Epithelial cell of esophagus (primary cell): Measurements from ENCODE around the gene DAZAP2.
"Not testable (repeated sequence)": the region's sequence is repeated elsewhere in the genome, so short reads cannot be mapped to it uniquely, and the experiment has no call there.

ENCODE experiments used
- DNase-seq: peaks from one replicate; pipeline ENCODE4 v3.0.0; 2010; ENCODE audit warnings: low read depth
- H3K4me3 ChIP-seq: 2 replicates; pipeline ENCODE4 v1.5.1; 2011; ENCODE audit warnings: mild to moderate bottlenecking, low read length, control low read depth
- TF ChIP-seq, protein P1 (sequence below): IDR thresholded peaks from 2 replicates; pipeline ENCODE4 v1.5.1; 2011; ENCODE audit warnings: low read depth, mild to moderate bottlenecking, low read length, control low read depth, inconsistent platforms; ENCODE audit not compliant: insufficient read depth; ENCODE audit errors: missing control alignments

DAZAP2 gene

GRCh38 chr12:51246254-51246853 lies 7.7 kb downstream of the DAZAP2 start:
- TF ChIP-seq, protein P1, sequence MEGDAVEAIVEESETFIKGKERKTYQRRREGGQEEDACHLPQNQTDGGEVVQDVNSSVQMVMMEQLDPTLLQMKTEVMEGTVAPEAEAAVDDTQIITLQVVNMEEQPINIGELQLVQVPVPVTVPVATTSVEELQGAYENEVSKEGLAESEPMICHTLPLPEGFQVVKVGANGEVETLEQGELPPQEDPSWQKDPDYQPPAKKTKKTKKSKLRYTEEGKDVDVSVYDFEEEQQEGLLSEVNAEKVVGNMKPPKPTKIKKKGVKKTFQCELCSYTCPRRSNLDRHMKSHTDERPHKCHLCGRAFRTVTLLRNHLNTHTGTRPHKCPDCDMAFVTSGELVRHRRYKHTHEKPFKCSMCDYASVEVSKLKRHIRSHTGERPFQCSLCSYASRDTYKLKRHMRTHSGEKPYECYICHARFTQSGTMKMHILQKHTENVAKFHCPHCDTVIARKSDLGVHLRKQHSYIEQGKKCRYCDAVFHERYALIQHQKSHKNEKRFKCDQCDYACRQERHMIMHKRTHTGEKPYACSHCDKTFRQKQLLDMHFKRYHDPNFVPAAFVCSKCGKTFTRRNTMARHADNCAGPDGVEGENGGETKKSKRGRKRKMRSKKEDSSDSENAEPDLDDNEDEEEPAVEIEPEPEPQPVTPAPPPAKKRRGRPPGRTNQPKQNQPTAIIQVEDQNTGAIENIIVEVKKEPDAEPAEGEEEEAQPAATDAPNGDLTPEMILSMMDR = no peak

DNA sequence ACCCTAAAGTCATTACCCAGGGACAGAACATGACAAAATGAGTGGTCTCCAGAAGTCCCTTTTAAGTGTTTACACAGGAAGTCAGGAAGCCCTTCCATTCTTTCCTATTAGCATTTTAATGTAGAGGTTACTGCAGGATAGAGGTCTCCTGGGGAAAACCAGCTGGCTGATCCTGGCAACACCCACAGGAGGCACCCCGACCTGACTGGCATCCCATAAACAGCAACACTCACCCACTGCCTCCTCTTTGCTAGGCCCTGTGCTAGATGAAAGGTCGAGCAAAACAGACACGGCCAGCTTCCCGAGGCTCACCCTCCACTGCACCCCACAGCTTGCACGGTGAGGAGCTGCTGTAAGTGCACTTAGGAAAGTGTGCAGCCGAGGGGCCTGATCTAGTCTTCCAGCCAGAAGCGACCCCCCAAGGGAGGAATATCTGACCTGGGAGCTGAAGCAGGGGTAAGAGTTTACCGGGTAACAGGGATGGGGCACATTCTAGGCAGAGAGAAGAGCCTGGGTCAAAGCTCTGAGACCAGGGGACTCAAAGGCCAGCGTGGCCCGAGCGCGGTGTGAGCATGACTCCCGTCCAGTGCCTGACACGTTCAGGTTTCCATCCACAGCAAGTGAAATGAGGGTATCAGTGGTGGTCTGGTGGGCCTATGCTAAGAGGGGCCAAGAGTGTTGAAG lies 9.0 kb downstream of the DAZAP2 start:
- no peak overlapping the region for H3K4me3 ChIP-seq
- TF ChIP-seq, protein P1 = no peak
- DNase-seq = no peak

More at GRCh38 chr12:51246254-51246853, 7.7 kb downstream of the DAZAP2 start:
- DNase-seq = no peak
- no peak overlapping the region for H3K4me3 ChIP-seq

DNA sequence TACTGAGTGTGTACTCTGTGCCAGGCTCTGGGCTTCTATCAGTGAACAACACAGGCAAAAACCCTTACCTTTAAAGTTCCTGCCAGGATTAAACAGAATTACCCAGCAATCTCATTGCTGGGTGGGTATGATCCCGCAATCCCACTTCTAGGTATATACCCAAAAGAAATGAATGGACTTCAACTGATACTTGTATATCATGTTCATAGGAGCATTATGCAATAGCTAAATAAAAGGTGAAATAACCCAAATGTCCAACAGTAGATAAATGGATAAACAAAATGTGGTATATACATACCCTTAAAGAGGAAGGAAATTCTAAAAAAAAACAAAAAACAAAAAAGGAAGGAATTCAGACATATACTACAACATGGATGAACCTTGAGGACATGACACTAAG lies 14.7 kb downstream of the DAZAP2 start:
- TF ChIP-seq, protein P1 = no peak
- DNase-seq = no peak
- H3K4me3 ChIP-seq = no peak overlapping the region

DNA sequence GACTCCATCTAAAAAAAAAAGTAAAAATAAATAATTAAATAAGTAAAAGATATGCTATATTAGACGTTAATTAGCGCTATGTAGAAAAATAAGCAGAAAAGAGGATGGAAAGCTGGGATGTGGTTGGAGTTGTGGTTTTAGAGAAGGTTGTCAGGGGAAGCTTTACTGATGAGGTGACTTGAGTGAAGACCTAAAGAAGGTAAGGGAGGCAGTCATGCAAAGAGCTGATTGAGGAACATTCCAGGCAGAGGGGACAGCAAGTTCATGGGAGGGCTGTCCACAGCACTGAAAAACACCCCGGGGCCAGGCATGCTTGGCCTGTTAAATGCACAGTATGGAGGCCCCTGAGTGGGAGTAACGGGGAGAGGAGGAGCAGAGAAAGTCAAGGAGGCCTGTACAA lies 15.9 kb downstream of the DAZAP2 start:
- no peak overlapping the region for H3K4me3 ChIP-seq
- TF ChIP-seq, protein P1 = no peak
- no peak for DNase-seq

DNA sequence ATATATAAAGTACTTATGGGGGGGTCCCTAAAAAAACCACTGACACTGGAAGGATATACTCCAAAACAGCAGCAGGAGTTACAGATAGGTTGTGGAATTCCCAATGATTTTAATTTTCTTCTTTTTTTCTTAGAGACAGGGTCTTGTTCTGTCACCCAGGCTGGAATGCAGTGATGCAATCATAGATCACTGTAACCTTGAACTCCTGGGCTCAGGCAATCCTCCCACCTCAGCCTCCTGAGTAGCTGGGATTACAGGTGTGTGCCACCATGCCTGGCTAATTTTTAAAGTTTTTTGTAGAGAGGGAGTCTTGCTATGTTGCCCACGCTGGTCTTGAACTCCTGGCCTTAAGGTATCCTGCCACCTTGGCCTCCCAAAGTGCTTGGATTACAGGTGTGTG lies 21.0 kb downstream of the DAZAP2 start:
- not testable (repeated sequence) for DNase-seq

GRCh38 chr12:51262758-51263177 lies 24.1 kb downstream of the DAZAP2 start:
- TF ChIP-seq, protein P1 = peak; percentile 53
- peak; percentile 53 for DNase-seq
- H3K4me3 ChIP-seq = no peak overlapping the region

More for the DNA sequence above, 21.0 kb downstream of the DAZAP2 start:
- H3K4me3 ChIP-seq = not testable (repeated sequence)

DNA sequence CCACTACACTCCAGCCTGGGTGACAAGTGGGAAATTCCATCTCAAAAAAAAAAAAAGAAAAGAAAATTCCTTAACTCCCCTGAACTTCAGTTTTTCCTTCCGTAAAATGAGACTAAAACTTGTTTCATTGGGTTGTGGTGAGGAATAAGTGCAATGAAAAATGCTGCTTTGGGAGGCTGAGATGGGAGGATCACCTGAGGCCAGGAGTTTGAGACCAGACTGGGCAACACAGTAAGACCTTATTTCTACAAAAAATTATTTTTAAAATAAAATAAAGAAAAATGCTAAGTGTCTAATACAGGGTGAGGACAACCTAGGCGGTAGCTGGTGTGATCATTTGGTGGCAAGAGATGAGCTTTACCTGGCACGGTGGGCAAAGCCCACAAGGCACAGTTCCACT lies 24.7 kb downstream of the DAZAP2 start:
- H3K4me3 ChIP-seq = no peak overlapping the region
- no peak for DNase-seq
- TF ChIP-seq, protein P1 = no peak
